Stomach (tissue), 4 donors: Measurements from ENCODE around the gene SLC25A20.

Experiments used
- POLR2A ChIP-seq, 4 donors: fragments of 450-650 bp; IDR thresholded peaks; one replicate each; pipeline ENCODE4 v1.6.1; 2016; ENCODE audit warnings: antibody characterized with exemption in 4 of 4, control low read depth in 2 of 4, mild to moderate bottlenecking in 1 of 4, moderate library complexity in 1 of 4
- POLR2AphosphoS5 ChIP-seq, 3 donors: sonication (generic); formaldehyde crosslinking; IDR thresholded peaks; one replicate each; pipeline ENCODE4 v1.6.1; 2016; ENCODE audit warnings: antibody characterized with exemption in 3 of 3
- TF ChIP-seq, protein P1 (sequence below), 7 experiments: fragments of 450-650 bp in 4 of 7; fragments of 200-600 bp in 3 of 7; sonication (generic) in 3 of 7; IDR thresholded peaks; one replicate each; pipeline ENCODE4 v1.5.1; 2016 to 2019; ENCODE audit warnings: antibody characterized with exemption in 7 of 7, control low read depth in 2 of 7, mild to moderate bottlenecking in 1 of 7

DNA sequence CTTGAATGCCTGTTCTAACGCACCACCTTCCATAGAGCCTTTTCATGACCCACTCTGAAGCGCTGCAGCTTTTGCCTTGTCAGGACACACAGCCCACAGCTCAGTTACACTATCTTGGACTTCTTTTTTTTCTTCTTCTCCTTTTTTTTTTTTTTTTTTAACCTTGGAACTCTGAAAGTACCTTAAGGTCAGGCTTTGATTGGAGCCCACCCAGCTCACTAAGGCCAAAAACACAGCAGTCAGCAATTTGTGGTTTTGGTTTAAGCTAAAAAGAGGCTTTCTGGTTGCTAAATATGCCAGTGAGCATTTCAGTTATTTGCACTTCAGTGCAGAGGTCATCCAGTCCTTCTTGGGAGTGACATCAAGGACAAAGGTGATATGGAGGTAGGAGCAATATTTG is 1.7 kb downstream of the SLC25A20 start:
- TF ChIP-seq POLR2A (IDR thresholded peaks at IDR 0.05): no peak
- TF ChIP-seq, protein P1, sequence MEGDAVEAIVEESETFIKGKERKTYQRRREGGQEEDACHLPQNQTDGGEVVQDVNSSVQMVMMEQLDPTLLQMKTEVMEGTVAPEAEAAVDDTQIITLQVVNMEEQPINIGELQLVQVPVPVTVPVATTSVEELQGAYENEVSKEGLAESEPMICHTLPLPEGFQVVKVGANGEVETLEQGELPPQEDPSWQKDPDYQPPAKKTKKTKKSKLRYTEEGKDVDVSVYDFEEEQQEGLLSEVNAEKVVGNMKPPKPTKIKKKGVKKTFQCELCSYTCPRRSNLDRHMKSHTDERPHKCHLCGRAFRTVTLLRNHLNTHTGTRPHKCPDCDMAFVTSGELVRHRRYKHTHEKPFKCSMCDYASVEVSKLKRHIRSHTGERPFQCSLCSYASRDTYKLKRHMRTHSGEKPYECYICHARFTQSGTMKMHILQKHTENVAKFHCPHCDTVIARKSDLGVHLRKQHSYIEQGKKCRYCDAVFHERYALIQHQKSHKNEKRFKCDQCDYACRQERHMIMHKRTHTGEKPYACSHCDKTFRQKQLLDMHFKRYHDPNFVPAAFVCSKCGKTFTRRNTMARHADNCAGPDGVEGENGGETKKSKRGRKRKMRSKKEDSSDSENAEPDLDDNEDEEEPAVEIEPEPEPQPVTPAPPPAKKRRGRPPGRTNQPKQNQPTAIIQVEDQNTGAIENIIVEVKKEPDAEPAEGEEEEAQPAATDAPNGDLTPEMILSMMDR (IDR thresholded peaks at IDR 0.05): no peak
- no peak for TF ChIP-seq POLR2AphosphoS5 (IDR thresholded peaks at IDR 0.05)
